Urinary bladder (tissue), 4 donors: ENCODE results near the gene RAP2C. TPM values are rescaled to one million over a fixed set of nuclear protein-coding genes. Genes with fewer than 3 reads are reported as not detected.

Experiments
- DNase-seq: peaks from one replicate; pipeline ENCODE4 v3.0.0-alpha.2; 2015; ENCODE audit errors: extremely low spot score
- H3K27ac ChIP-seq: one replicate; pipeline ENCODE4 v1.5.1; 2013; ENCODE audit warnings: low read depth, mild to moderate bottlenecking, moderate library complexity
- H3K36me3 ChIP-seq: one replicate; pipeline ENCODE4 v1.6.1; 2013; ENCODE audit warnings: mild to moderate bottlenecking, moderate library complexity; ENCODE audit not compliant: insufficient read depth
- H3K4me1 ChIP-seq: one replicate; pipeline ENCODE4 v1.6.1; 2013; ENCODE audit warnings: mild to moderate bottlenecking, moderate library complexity; ENCODE audit not compliant: insufficient read depth
- H3K4me3 ChIP-seq: one replicate; pipeline ENCODE4 v1.5.1; 2013; ENCODE audit warnings: low read depth, low read length
- WGBS: extraction: QIAGEN DNeasy Blood & Tissue Kit; methylation state at CpG from one replicate; pipeline ENCODE4 v1.1.7; 2013; 5-methylcytosine and 5-hydroxymethylcytosine counted together
- polyA plus RNA-seq: library from polyadenylated mRNA; stranded (reverse); fragments of 200-250 nt; gene quantifications from one replicate; pipeline ENCODE4 v1.2.3, GENCODE V29; 2013
- total RNA-seq: library from RNA; depleted of rRNA; stranded (reverse); fragments of >200 nt; gene quantifications from one replicate; pipeline ENCODE4 v1.2.3, GENCODE V29; 2014
- donor health status: healthy with polysubstance abuse.
- donor health status: healthy.

Gene RAP2C
- total and polyA plus RNA-seq, 2 donors, result 21.9 to 30.8 TPM

DNA sequence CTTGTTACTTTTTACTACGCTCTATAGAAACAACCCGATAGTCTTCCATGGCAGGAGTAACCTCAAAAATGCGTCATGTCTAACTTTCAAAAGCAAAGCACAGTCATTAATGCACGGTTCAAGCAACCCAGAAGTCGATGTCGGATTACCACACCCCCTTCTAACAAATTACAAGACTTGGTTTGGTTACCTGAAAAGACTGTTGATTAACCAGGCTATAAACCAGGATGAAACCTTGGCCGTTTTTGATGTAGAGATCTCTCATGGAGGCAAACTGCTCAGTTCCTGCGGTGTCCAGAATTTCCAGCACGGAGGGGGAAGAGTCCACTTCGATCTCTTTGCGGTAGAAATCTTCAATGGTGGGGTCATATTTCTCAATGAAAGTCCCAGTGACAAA, 2.4 kb downstream of the RAP2C start:
- H3K4me1 ChIP-seq, result no peaks in the 10 kb centered on the region
- no peak for DNase-seq
- peak overlapping the region; percentile 89 for H3K4me3 ChIP-seq
- under 1% methylated on average over 11 of the region's 11 CpGs for WGBS
- no peaks in the 10 kb centered on the region for H3K36me3 ChIP-seq
- H3K27ac ChIP-seq, result peak overlapping the region; percentile 98

DNA sequence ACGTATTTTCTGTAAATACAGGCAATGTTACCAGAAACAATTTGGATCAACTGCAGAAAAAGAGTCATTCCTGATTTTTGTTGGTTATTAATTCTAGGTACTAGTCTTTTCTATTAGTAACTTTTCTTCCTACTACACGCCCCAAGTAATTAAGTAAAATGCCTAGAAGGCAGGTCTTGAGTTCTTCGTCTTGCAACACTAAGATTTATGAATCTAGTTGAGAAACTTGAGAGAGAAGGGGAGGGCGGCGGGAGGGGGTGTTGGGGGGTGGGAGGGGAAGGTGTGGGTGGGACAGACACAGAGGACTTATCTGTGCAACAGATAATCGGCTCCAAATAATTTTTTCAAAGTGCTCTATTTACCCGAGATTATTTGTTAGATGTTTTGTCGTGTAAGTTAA, 3.0 kb downstream of the RAP2C start:
- under 1% methylated on average over 8 of the region's 8 CpGs for WGBS
- H3K36me3 ChIP-seq, result no peaks in the 10 kb centered on the region
- peak overlapping the region; percentile 89 for H3K4me3 ChIP-seq
- no peak overlapping the region for H3K27ac ChIP-seq
- H3K4me1 ChIP-seq, result no peaks in the 10 kb centered on the region
- no peak for DNase-seq

DNA sequence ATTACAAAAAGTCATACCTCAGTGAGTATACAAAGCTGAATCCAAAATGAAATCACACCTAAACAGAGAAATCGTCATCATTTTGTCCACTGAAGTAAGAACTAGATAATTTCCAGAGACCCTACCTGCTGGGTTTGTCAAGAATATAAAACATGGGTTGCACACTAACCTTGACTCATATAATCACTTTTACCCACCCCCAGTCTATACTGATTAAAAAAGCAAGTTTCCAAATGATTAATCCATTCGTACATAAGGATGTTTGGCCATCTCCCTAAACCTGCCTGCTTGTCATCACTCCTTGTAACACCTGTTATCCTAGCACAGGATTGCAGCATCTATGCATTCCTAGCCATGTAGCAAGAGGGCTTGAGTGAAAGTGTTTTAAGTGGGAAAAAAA, 4.7 kb downstream of the RAP2C start:
- Histone ChIP-seq H3K36me3 (no peaks in the 10 kb centered on the region), H3K4me1 (no peaks in the 10 kb centered on the region), H3K27ac (no peak overlapping the region), H3K4me3 (no peak overlapping the region)
- no peak for DNase-seq
- 47% methylated on average over 2 of the region's 2 CpGs for WGBS

- no peak for DNase-seq
- Histone ChIP-seq H3K4me1 (no peaks in the 10 kb centered on the region), H3K36me3 (no peaks in the 10 kb centered on the region), H3K4me3 (no peak overlapping the region), H3K27ac (no peak overlapping the region)
Measured at GRCh38 chrX:132209527-132209926, 9.7 kb downstream of the RAP2C start.

DNA sequence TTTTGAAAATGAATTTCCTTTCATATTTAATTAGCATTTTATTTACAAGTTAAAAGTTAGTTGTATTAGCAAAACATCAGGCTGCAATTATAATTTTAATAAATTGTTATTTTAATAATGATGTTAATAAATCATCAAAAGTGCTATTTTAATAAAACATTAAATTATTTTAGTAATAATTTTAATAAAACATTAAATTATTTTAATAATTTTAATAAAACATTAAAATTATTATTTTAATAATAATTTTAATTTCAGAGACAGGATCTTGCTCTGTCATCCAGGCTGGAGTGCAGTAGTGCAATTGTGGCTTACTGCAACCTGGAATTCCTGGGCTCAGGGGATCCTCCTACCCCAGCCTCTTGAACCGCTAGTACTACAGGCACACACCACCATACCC, 10.8 kb downstream of the RAP2C start:
- no peak overlapping the region for H3K4me3 ChIP-seq
- DNase-seq, result no peak
- no peaks in the 10 kb centered on the region for H3K4me1 ChIP-seq
- WGBS, result 97% methylated on average over 1 of the region's 1 CpG
- no peak overlapping the region for H3K27ac ChIP-seq
- no peaks in the 10 kb centered on the region for H3K36me3 ChIP-seq

GRCh38 chrX:132207996-132208395, 11.3 kb downstream of the RAP2C start:
- Histone ChIP-seq H3K4me3 (no peak overlapping the region), H3K36me3 (no peaks in the 10 kb centered on the region), H3K27ac (no peak overlapping the region), H3K4me1 (no peaks in the 10 kb centered on the region)
- no peak for DNase-seq
- 33% methylated on average over 2 of the region's 2 CpGs for WGBS

GRCh38 chrX:132206259-132206658, 13.0 kb downstream of the RAP2C start:
- no peak overlapping the region for H3K4me3 ChIP-seq
- no peak for DNase-seq
- WGBS, result 29% methylated on average over 5 of the region's 5 CpGs
- no peaks in the 10 kb centered on the region for H3K4me1 ChIP-seq
- H3K27ac ChIP-seq, result no peak overlapping the region
- H3K36me3 ChIP-seq, result no peaks in the 10 kb centered on the region

DNA sequence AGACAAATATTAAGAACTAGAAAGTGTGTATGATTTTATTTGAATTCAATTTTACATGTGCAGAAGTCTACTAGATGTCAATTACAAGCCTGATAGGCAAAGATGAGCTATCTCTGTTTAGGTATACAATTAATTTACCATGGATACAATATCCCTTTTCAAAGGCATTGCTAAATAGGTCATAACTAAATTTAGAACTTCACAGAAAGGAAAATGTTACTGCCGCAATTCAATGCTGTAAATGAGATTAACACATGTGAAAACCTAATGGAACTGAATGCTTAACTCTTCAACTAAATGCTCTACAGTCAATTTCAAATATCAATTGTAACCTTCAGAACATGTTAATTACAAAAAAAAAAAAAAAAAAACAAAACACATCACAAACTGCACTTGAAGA, 14.6 kb downstream of the RAP2C start:
- Histone ChIP-seq H3K4me3 (no peak overlapping the region), H3K4me1 (no peaks in the 10 kb centered on the region), H3K27ac (no peak overlapping the region), H3K36me3 (no peaks in the 10 kb centered on the region)
- no peak for DNase-seq
- 80% methylated on average over 1 of the region's 1 CpG for WGBS

DNA sequence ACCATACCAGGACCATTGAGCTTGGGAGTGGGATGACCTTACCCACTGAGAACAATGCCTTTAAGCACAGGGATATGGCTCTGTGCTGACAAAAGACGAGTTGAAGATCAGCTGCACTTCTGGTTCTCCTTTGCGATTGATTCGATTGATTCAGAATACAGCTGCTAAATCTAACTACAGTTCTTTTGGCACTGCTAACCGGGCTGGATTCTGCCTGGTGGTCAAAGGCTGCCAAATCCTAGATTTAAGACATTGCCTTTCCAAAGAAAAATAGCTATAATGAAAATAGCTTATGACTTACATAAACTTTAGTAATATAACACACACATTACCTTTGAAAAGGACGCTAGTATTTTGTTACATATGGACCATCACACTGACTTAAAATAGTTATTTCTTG, 18.3 kb downstream of the RAP2C start:
- Histone ChIP-seq H3K27ac (no peak overlapping the region), H3K36me3 (no peaks in the 10 kb centered on the region), H3K4me1 (no peaks in the 10 kb centered on the region), H3K4me3 (no peak overlapping the region)
- DNase-seq, result no peak
- WGBS, result 66% methylated on average over 5 of the region's 5 CpGs

DNA sequence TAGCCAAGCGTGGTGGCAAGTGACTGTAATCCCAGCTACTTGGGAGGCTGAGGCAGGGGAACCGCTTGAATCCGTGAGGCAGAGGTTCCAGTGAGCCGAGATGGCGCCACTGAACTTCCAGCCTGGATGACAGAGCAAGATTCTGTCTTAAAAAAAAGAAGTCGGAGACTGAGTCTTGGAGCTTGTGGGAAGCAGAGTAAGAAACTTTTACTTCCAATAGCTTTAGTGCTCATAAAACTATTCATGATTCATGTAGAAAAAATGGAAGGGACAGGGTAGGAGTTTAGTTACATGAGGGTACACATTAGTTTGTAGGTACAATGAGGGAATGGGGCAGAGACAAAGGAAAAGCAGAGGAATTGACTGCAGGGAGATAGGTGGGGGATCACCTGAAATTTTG, 19.3 kb downstream of the RAP2C start:
- Histone ChIP-seq H3K36me3 (no peaks in the 10 kb centered on the region), H3K4me3 (no peak overlapping the region), H3K27ac (no peak overlapping the region), H3K4me1 (no peaks in the 10 kb centered on the region)
- WGBS, result 94% methylated on average over 6 of the region's 6 CpGs
- no peak for DNase-seq

GRCh38 chrX:132193872-132194574, 25.2 kb downstream of the RAP2C start:
- WGBS, result 98% methylated on average over 29 of the region's 29 CpGs
- no peak overlapping the region for H3K4me3 ChIP-seq
- H3K27ac ChIP-seq, result no peak overlapping the region
- H3K4me1 ChIP-seq, result no peaks in the 10 kb centered on the region
- DNase-seq, result no peak
- no peaks in the 10 kb centered on the region for H3K36me3 ChIP-seq

- DNase-seq, result no peak
- Histone ChIP-seq H3K27ac (no peak overlapping the region), H3K36me3 (no peaks in the 10 kb centered on the region), H3K4me3 (no peak overlapping the region), H3K4me1 (no peaks in the 10 kb centered on the region)
- WGBS, result 98% methylated on average over 1 of the region's 1 CpG
Measured at GRCh38 chrX:132191938-132192337, 27.3 kb downstream of the RAP2C start.

DNA sequence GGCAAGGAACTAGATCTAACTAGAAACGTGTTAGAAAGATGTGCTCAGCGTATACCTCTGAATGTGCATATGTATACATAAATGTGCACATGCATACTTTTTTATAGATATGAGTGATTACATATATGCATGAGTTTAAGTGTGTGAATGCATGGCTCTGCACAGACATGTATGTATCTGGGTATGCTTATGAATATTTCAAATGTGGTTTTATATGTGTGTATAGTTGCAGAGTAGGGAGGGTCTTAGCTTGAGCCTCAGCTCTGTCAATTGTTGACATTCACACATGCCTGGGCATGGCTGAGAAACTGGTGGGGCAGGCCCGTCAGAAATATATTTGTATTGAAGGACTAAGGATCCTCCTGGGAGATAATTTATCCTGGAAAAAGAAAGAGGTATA, 31.1 kb downstream of the RAP2C start:
- H3K36me3 ChIP-seq, result no peaks in the 10 kb centered on the region
- WGBS, result 87% methylated on average over 3 of the region's 3 CpGs
- H3K4me1 ChIP-seq, result no peaks in the 10 kb centered on the region
- DNase-seq, result no peak
- H3K27ac ChIP-seq, result no peak overlapping the region
- H3K4me3 ChIP-seq, result no peak overlapping the region

- H3K4me1 ChIP-seq, result no peaks in the 10 kb centered on the region
- H3K4me3 ChIP-seq, result no peak overlapping the region
- no peak for DNase-seq
- WGBS, result 60% methylated on average over 4 of the region's 4 CpGs
- no peaks in the 10 kb centered on the region for H3K36me3 ChIP-seq
- H3K27ac ChIP-seq, result no peak overlapping the region
Measured at GRCh38 chrX:132187451-132187850, 31.8 kb downstream of the RAP2C start.

- Histone ChIP-seq H3K36me3 (no peaks in the 10 kb centered on the region), H3K4me3 (no peak overlapping the region), H3K27ac (no peak overlapping the region), H3K4me1 (no peaks in the 10 kb centered on the region)
- WGBS, result 88% methylated on average over 4 of the region's 4 CpGs
- DNase-seq, result no peak
Measured at GRCh38 chrX:132184871-132185270, 34.4 kb downstream of the RAP2C start.
